IPS-NIHi7 (cell line): ENCODE data around the gene LRP1-AS.

Source experiments
- DNase-seq: peaks from one replicate; pipeline ENCODE4 v3.0.0; 2012; ENCODE audit warnings: mixed read lengths; ENCODE audit errors: extremely low spot score

The LRP1-AS gene

DNA sequence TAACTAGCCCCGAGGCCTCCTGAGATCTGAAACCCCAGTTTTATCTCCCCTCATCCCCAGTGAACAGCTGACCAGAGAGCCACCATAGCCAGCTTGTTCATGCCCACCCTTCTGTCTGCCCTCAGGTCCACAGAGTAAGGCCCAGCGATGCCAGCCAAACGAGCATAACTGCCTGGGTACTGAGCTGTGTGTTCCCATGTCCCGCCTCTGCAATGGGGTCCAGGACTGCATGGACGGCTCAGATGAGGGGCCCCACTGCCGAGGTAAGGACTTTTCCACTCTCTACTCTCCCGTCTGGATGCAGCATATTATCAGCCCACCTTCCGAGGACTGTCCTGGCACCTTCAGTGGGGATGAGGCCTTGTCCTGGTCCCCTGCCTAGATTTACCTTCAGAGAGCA lies 6.2 kb downstream of the LRP1-AS start:
- DNase-seq = no peak

DNA sequence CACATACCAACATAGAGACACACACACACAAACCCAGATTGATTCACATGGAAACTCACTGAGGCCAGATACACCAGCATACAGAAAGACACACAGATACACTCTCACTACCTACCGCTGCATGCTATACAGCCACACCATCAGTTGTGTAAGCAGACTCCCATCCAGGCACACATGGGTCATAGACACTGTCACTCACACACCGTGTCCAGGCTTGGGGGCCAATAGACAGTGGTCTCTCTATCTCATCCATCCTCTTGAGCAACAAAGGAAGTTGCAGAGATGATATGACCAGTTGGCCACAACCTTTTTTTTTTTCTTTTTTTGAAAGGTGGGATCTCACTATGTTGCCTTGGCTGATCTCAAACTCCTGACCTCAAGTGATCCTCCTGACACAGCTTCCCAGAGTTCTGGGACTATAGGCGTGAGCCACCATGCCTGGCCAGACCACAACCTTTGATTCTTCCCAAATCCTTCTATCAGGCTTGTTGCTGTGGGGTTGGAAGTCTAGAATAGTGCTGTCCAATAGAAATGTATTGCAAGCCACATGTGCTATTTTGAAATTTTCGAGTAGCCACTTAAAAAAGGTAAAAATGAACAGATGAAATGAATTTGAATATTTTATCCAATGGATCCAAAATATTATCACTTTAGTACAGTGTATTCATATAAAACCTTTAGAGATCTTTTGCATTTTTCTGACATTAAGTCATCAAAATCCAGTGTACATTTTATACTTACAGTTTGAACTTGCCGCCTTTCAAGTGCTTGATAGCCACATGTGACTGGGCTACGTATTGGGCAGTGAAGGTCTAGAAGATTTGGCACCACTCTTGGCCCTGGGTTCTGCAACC lies 7.4 kb downstream of the LRP1-AS start:
- DNase-seq = no peak

DNA sequence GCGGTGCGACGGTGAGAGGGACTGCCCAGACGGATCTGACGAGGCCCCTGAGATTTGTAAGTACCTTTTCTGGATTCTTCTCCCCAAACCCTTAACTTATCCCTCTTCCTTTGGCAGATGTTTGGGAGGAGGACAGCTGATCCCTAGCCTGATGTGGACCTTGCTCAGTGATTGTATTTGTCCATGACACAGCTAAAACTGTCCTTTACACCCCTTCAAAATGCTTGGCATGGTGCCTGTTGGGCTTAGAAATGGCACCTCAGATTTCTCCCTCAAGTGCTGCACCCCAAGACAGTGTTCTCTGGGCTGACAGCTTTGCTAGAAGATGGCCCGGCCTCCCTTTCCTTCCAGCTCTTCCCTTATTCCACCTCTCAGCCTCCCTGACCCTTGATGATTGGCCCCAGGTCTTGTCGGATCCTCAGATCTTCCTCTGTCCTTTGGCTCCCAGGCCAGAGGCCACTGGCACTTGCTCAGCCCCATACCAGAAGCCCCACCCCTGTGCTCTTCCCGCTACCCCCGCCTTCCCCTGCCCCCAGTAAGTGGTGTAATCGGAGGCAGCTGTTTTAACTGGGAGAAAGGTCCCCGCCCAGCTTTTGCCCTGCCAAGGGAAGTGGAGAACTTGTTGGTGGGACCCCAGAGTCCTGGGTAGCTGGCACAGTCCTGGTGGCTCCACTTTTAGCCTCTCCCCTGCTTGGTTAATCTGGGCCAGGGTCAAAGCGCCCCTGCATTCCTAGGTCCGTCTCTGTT lies 8.7 kb downstream of the LRP1-AS start:
- DNase-seq = no peak

DNA sequence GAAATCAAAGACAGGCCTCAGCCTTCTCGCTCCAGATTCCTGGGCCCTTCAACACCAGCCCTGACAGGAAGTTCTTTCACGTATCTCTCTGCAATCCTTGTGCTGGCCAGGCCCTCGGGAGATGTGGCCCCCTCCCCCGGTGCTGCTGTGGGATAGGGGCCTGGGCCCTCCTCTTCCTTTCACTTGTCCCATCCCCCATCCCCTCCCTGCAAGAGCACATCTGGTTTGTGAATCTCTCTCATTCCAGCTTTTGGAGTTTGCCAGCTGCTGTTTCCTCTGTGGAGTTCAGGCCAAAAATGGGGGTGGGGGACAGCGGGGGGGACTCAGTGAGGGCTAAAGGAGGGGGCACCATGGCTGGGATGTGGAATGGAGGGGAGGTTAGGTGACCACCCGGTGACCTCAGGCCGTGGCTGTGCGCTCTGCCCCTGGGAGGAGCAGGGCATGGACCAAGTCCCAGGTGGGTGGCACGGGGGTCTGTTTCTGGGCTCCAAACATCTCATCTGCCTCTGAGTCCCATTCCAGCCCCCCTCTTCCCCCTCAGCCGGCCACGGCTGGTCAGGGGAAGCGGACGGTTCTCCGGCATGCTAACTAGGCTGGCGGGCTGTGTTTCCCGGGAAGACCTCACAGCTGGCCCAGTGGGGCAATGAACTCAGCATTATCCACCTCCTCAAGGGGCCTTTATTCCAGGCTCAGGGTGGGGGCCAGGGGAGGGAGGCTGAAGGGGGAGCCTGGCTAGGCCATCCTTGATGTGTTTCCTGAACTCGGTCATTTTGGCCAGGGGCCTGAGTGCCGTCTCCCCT lies 11.7 kb downstream of the LRP1-AS start:
- peak; percentile 72 for DNase-seq

DNA sequence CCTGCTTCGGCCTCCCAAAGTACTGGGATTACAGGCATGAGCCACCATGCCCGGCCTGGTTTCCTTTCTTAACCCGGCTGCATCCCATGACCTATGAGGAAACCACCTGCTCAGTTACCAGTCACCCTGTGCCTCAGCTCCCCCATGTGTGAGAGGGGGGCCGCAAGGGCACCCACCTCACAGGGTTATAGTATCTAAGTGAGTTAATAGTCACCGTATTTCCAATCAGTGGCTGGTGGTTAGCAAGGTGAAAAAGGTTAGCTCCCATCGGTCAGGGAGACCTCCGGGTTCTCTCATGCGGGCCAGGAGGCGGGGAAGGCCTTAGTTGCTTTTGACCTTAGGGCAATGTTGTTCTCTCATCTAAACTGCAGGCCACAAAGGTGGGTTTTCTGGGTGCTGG lies 12.5 kb downstream of the LRP1-AS start:
- no peak for DNase-seq

DNA sequence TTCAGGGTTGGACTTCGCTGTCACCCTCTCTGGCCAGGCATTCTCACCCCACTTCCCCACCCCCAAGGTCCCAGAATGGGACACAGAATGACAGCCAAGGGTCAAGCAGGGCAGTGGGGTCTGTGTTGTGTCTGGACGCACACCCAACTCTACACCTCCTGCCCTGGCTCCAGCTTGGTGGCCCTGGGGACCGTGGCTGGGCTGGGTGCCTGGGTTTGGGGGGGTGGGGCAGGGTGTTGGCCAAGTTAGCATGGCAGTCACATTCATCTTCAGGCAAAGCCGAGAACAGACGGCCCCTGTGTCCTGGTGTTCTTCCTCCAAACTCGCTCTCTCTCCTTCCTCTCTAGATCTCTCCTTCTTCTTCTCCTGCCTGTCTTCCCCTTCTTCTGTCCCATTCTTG lies 13.5 kb downstream of the LRP1-AS start:
- no peak for DNase-seq

DNA sequence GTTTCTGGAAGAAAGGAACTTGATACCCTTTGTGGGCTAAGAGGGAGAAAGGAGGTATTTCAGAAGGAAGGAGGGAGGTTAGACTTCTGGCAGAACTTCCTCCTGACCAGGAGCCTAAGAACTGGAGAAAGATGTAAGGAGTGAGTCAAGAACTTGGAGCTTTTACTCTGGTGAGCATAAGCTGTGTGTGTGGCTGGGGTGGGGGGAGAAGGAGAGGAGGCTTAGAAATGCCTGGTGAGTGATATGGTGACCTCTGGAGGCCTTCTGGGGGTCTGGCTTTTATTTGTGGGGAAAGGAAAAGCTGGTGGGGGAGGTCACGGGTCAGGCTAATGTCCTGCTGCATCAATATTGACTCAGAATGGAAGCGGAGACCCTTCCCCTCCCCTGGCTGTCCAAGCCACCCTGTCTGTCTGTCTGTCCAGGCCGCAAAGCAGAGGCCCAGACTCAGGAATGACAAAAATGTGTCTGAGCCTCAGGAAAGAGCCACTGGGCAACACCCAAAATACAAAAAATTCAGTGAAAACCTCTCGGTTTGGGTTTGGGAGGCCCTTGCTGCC lies 14.3 kb downstream of the LRP1-AS start:
- no peak for DNase-seq

DNA sequence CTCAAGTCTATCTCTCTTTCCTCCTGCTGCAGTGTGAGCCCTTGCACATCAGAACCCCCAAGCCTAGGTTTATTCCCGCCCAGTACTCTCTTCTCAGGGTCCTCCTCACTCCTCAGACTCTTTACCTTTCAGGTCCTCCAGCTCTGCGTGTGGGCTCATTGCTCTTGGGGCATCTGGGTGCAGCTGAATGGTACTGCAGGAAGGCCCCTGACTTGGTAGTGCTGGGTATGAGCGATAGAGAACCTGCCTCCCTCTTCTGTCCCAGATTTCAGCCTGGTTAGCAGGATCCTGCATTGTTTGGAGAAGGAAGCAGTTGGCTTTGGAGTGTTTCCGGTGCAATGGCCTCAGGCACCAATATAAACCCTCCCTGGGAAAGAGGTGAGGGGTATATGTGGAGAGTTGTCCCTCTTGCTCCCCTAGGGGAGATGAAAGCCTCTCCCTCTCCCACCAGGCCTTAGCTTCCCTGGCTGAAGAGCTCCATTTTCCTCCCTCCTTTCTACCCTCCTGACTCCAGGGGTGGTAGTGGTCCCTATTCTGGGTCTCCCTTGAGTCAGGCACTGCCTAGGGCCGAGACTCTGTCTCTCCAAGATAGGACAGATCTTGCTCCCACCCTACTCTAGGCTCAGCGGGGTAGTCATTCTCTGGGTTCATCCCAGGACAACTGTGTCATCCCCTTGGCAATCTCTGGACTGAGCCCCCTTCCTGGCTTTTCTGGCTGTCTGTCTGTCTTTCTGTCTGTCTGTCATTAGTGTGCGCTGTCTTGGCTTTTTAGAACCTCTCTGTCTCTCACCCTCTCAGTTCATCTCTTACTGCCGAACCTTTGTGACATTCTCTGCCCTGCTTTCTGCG lies 15.3 kb downstream of the LRP1-AS start:
- DNase-seq = no peak

DNA sequence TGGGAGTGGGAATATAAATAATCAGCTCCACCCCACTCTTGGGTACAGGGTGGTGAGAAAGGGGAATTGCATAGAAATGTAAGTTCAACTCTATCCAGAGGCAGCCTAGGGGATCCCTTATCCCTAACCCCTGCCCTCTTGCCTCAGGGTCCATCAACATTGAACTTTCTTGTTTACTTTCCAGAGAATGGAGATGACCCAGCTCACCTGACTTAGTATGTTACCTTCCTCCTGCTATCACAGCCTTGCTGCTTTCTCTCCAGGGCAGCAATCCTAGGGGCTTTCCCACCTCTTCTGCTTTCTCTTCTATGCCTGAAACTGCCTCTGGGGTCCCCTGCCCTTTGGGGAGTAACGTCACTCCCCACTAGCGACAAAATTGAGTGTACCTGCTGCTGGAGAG lies 16.5 kb downstream of the LRP1-AS start:
- DNase-seq = no peak

DNA sequence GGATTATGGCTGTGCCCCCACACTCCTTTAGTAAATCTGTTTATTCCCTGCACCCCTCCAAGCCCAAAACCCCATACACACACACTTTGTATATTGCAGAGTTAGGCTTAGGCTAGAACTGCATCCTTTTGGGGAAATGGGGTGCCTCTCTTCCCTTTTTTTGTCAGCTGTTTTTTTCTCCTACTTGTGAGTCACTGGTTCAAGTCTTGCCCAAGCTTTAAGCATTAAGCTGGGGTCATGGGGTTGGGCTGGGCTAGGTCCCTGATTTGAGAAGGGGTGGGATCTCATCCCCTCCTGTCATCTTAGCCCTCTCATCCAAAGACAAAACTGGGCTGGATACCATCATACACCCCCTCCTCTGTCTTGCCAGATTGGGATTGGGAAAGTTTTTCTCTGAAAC lies 17.5 kb downstream of the LRP1-AS start:
- no peak for DNase-seq

DNA sequence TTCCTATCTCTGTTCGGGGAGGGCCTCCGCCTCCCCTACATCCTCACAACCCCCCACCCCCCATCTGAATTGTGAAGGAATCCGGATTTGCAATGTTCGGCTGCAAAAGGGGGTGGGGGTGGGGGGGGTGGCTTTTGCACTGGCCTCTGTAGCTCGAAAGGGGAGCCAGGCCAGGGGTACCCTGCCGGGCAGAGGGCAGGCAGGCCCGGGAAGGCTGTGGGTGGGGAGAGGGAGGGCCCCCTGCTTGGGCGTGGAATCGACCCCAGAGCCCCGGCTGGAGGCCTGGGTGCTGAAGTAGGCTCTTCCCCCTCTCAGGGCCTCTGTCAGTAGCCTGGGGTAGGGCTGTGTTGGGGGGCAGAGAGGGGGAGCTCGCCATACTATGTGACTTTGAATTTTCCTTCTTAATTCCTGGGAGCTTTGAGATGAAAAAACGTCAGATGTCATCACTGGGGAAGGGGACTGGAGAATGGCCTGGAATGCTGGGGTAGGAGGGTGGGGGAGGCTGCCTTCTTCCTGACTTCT lies 18.0 kb downstream of the LRP1-AS start:
- no peak for DNase-seq

DNA sequence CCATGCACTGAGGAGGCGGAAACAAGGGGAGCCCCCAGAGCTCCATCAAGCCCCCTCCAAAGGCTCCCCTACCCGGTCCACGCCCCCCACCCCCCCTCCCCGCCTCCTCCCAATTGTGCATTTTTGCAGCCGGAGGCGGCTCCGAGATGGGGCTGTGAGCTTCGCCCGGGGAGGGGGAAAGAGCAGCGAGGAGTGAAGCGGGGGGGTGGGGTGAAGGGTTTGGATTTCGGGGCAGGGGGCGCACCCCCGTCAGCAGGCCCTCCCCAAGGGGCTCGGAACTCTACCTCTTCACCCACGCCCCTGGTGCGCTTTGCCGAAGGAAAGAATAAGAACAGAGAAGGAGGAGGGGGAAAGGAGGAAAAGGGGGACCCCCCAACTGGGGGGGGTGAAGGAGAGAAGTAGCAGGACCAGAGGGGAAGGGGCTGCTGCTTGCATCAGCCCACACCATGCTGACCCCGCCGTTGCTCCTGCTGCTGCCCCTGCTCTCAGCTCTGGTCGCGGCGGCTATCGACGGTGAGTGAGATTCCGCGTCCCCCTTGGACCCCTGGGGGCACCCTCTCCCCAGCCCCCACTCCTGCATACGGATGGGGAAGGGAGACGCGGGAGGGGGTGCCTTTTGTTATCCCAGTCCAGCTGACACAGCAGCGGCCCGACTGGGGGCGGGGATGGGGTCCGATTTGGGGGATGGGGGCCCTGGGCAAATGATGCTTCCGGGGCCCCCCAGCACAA lies 18.7 kb downstream of the LRP1-AS start:
- peak; percentile 48 for DNase-seq

DNA sequence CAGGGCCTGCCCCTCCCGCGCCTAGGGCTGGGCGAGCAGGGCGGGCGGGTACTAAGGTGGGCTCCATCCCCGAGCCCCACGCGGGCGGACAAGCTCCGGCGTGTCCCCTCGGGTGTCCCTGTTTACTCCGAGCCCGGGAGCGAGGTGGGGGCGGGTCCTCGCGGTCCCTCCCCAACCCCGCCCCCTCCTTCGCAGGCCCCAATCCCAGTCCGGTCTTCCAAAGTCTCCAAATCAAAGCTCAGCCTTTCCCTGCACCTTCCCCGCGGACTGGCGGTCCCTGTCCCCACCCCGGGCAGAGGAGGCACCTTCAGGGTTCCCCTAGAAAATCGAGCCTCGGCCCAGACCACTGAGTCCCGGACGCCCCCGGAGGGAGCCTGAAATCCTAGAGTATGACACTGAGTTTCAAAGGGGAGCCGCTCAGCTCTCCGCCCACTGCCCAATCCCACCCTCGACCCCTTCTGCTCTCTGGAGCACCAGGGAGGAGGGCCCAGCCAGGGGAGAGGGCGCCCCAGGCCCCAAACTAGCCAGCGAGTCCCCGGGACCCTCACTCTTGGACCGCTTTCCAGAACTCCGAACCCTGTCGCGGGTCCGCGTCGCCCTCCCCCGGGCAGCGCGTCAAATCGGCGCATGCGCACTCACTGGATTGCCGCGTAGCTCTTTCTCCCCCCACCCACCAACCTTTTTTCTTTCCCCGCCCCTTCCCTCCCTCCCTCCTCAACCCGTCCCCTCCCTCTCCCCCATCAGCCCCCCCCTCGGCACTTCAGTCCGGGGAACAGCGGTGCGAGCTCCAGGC lies 19.5 kb downstream of the LRP1-AS start, which contains the start of gene LRP1:
TSS of gene LRP1 (plus strand) at position 758 of the 793 bp plus-strand sequence. CDS start 482 bp downstream, outside the sequence.
- DNase-seq = peak; percentile 83

DNA sequence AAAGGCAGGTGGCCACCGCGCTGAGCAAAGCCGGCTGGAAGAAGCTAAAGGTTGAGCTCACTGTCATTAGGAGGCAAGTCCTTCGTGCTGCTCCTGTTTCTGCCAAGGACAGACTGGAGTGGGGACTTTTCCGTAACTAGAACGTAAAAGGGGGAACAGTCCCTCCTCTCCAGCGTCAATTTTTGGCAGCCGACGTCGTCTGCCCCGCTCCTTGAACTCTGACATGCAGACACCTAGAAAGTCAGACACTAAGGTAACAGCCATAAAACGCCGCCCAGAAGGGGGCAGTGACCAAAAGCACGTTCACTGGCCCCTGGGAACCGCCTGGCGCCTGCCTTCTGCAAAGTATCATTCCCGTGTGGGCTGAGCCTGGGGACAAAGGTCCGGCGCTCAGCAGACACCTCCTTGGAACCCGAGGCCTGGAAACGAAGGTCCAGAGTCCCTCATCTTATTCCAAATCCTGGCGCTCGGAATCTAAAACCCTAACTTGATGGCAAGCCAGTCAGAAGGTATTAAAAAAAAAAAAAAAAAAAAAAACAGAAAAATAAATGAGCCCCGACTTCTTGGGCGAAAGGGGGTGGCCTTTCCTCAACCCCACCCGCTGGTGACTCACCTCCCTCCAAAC lies 20.2 kb downstream of the LRP1-AS start:
- DNase-seq = peak; percentile 57

DNA sequence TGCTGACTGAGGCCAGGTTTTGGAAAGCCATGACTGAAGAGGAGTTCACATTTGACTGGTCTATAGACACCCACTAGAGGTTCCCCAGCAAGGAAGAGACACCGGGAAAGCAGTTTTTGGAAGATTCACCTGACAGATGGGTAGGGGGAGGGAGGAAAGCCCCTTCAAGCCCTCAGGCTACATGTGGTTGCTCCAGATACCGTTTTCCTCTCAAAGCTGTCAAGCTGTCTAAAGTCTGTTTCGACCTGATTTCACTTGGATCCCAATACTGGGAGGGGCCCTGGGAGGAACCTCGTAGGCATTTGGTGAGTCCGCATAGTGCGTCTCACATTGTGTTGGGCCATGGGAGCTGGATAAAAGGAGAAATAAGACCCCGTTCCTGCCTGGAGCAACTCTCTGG lies 20.9 kb downstream of the LRP1-AS start:
- no peak for DNase-seq

DNA sequence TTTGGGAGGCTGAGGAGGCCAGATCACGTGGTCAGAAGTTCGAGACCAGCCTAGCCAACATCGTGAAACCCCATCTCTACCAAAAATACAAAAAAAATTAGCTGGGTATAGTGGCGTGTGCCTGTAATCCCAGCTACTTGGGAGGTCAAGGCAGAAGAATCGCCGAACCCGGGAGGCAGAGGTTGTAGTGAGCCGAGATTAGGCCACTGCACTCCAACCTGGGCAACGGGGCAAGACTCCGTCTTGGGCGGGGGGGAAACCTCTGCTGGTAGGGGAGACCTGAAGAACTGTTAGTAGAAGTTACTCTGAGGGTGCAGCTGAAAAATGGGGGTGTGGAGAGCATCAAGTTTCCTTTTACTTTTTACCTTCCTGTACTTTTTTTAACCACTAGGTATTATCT lies 21.4 kb downstream of the LRP1-AS start:
- DNase-seq = no peak

DNA sequence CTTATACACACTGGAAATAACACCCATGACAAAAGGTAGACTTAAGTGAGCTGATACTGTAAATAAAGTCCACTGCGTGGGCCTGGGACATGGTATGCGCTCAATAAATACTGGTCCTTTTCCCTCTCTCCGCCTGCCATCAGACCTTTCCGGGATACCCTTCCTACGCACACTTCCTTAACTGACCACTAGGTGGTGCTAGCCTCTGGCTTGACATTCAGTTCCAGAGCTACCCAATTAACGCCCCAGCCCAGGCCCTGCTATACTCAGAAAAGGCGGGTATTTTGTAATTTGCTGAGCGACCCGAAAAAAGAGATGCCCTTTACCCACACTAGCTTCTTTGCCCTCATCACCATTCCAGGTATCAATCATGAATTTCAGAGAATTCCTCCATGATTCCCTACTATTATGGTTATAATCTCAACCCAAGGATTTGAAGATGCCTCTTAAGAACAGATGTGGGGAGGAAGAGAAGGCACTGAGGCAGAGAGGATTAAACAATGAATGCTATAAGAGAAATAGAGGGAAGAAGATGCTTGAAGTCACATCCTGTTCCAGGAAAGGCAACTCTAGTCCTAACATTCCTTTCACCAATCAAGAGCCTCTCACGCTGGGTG lies 23.1 kb downstream of the LRP1-AS start:
- DNase-seq = peak; percentile 80

DNA sequence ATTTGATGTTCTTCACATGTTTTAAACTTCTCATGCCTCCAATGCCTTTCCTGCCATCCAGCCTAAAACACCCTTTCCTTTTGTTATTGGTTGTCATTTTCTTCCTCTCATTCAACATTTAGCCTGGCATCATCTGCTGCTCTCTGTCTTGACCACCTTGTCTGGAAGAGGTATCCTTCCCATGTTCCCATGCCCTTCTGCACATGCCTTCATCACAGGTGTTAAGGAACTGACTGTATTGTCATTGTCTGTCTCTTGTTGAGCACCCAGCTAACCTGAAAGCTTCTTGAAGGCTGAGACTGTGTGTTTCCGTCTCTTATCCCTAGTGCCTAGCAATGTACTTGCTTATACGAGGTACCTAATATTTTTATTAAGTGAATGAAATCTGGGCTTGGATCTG lies 23.6 kb downstream of the LRP1-AS start:
- no peak for DNase-seq
